NCI-H446 (cell line): ENCODE results near the gene MRPL11.

Experiments
- DNase-seq, 2 experiments: peaks; one replicate each; lab custom pipeline; 2025; lab: John Stamatoyannopoulos, UW

MRPL11 gene

DNA sequence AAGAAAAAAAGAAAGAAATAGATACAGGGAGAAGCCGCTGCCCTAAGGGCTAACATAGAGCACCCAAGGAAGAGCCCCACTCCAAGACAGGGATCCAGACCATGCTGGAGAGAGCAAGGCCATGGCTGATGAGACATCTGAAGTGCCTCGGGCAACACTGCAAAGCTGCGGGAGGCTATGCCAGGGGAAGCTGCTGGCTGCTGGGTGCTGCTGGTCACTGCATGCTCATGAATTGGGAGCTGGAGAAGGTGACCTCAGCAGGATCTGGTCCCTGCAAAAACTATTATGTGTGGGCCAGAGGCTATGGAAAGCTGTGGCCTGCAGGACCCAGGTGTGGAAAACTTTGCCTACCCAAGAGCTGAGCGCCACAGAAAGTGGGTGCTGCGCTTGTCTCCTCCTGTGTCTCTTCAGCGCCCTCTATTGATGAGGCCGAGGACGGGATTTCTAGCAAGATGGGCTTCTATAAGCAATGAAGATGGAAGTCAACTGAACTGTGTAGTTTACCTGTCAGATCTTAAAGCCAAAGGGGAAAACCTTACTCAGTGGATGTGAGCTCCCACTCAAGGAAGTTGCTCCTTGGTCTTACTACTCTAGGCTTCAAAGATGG lies 49.8 kb downstream of the MRPL11 start:
- peak; percentile 55 to 82 for DNase-seq

DNA sequence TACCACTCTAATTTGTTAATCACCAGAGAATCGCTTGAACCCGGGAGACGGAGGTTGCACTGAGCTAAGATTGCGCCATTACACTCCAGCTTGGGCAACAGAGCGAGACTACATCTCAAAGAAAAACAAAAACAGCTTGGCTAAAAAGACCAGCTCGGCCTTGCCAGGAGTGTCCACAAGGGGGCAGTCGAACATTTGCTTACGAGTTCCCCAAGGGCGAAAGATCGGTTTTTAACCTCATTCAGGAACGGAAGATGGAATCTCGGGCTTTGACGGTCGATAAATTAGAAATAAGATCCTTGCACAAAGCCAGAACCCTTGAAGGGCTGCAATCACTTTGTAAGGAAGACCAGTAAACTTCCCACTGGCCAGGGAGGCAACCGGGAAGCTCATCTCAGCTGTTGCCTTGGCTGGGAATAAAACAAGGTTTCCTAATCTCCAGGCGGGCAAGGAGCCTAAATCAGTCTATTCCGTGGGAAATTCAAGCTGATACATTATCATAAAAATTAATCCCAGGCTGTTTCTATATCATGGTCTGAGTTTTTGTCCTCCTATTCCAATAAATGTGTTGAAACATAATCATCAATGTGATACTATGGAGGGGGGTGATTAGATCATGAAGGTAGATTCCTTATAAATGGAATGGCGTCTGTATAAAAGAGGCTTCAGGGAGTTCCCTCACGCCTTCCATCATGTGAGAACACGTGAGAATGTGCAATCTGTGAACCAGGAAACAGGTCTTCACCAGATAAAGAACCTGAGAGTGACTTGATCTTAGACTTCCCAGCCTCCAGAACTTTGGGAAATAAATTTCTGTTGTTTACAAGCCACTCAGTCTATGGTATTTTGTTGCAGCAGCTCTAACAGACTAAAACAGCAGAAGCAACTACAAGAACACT lies 52.2 kb downstream of the MRPL11 start:
- DNase-seq = peak; percentile 91 to 95
